Urothelium cell line (cell line): ENCODE measurements around the gene RAB3B.

Experiments used
- DNase-seq: peaks from one replicate; pipeline ENCODE4 v3.0.0; 2011; ENCODE audit warnings: low spot score, mixed read lengths
- FAIRE-seq: peaks from 2 replicates; lab custom pipeline; 2011; peaks lifted over from hg19 to GRCh38; lab: Jason Lieb, UNC

Gene RAB3B

DNA sequence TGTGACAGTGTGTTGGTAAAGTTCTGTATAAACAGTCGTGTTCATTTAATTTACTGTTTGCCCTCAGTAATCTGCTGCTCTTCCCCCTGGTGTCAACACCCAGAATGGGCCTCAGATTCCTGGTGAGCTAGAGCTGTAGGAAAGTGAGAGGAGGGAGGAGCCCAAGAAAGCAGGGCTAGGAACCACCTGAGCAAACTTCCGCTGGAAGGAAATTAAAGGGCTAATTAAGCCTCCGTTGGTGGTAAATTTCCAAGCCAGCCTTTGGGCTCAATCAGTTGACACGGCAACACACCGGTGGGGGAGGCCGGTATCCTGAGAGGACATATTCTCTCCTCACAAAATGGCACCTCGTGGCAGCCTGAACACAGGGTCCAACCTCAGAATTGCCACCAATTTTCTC, 32.9 kb downstream of the RAB3B start:
- FAIRE-seq (no peak), DNase-seq (no peak)

DNA sequence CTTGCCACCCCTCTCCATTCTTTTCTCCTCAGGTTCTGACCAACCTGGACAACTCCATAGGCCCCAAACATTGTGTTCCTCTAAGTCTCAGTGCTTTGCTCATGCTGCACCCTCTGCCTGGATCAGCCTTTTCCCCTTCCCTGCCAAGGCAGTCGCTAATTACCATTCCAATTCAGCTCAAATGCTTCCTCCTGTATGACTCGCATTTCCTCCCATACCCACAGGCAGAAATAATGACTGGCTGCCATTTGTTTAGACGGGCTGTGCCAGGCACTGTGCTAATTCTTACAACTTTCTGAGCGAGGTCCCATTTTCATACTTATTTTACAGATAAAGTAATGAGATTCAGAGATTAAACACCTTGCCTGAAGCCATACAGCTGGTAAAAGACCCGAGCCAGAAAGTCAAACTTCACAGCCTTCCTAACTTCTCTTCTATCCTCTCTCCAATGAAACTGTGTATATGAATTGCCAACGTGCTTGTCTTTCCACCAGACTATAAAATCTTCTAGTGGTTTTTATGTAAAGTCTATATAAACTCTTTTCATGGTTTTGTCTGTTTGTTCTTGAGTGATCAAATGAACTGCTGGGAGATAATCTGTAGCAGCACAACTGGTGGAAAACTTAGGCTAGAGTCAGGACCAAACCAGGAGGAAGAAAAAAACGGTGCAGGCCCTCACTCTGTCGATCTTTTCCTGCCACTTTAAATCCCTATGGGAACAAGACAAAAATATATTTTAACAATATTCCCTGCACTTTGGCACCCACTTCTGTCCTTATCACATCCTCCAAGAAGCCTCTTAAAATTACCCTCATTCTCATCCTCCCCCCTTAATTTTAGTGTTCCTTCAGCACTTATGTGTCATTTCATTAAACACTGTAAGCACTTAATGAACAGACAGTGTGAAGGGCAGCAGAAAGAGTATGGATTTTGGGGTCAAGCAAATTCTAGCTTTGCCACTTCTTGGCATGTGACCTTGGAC, 33.7 kb downstream of the RAB3B start:
- FAIRE-seq (no peak), DNase-seq (peak; percentile 18)

DNA sequence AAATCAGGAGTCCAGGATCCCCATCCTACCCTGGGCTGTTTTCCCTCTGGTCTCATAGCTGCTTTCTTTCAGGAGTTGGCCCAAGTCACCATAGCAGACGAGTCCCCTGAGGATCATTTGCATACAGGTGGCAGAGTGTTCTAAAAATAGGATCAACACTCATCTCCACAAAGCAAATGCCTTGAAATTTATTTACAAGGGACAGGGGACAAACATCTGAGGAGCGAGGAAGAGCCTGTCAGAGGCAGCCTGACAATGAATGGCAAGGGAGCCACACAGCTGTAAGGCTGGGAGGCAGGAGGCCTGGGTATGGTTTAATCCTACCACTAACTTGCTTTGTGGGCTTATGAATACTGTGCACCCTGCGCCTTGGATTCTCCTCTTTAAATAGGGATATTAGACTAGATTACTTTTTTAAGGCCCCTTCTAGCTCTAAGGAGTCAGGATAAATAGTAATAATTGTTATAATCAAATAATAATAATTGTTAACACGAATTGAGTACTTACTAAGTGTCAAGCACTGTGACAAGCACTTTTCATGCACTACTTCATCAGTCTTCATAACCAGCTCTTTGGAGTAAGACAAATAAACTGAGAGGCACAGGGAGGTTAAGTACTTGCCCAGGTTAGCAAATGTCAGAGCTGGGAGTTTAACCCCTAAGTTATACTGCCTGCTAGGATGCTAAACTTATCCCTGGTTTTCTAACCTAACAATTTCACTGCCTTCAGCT, 34.5 kb downstream of the RAB3B start:
- FAIRE-seq, result no peak
- DNase-seq, result no peak

DNA sequence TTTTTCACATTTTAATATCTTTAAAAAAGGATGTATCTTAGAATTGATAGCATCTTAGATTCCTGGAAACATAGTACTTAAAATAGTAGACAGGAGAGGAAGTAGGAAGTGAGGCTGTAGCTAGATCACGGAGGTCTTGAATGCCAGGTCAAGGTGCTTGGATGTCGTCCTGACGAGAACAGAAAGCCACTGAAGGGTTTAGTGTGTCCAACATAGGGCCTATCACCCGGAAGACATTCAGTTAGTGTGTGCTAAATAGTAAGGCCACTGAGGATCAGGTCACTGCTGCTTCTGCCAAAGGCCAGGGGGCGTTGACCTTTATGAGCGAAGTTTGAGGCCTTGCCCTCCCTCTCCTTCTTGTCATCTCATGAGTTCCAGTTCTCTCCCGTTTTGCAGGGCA, 35.7 kb downstream of the RAB3B start:
- no peak for DNase-seq
- no peak for FAIRE-seq

DNA sequence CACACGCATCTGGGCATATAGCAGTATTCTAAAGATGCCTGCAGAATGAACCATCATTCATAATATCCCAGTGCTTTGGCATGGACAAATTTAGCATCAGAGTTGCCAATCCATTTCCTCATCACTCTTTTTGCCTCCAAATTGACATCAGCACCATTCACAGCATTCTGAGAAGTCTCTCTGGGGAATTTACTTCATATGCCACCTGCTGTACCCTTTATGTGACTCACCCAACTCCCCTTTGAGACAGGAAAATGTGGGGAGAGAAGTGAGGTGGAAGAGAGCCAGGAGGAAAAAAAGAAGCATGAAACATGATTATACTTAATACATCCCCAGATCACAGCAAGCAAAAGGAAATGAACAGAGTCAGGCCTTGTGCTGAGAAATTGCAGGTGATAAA, 37.4 kb downstream of the RAB3B start:
- no peak for DNase-seq
- no peak for FAIRE-seq

DNA sequence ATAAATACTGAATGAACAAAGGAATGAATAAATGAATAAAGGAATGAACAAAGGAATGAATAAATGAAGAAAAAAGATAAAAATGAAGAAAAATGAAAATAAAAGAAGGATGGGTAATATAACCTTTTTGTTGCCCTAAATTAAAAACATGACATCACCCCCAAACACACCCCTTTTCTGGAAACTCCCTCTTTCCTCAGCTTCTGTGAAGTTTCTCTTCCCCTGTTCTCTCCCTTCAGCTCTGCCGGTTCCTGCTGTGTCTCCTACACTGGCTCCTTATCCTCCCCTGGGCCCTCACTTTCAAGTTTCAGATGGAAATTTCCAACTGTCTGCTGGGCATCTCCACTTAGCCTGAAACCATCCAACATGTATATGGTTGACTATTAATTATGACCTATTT, 37.9 kb downstream of the RAB3B start:
- DNase-seq, result no peak
- no peak for FAIRE-seq

DNA sequence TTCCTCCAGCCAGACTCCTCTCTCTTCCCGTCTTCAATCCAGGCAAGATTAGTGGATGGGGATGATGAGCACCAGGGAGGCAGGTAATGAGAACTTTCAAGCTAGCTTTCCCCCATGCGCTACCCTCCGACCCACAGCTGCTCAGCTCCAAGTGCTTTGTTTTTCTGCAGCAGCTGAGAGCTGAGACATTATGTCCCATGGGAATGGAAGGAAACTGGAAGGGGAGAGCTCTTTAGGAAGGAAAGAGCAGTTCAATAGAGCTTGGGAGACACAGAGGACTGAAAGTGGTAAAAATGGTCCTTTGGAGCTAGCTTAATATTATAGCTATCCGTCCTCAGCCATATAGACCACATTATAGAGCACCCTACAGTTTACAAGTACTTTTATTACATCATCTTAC, 39.8 kb downstream of the RAB3B start:
- FAIRE-seq (no peak), DNase-seq (no peak)

DNA sequence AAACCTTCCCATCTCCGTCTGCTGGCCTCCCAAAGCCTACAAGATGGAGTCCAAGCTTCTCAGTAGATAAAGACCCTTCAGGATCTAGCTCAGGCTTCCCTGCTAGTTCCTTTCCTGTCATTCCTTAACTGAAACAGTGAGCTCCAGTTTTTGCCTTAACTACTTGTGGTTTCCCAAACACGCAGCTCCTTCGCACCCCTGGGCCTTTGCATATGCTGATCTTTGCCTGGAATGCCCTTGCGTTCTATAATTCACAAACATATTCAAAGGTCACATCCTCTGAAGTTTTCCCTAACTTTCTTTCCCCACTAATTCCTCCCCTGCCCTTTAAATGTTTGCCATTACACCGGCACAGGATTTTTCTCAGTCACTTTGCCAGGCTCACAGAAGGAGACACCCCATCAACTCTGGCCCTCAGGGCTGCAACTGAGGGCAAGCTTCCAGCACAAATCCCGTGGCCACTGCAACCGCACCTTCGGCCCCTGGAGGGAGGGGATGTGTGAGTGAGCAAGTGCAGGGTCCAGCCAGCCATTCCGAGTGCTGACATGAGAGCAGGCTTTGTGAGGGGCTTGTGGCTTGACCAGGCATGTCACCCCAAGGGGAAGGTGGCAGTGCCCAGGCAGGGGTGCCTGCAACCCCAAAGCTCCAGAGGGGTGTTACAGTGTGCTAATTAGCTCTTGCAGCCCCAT, 41.3 kb downstream of the RAB3B start:
- no peak for FAIRE-seq
- DNase-seq, result no peak

DNA sequence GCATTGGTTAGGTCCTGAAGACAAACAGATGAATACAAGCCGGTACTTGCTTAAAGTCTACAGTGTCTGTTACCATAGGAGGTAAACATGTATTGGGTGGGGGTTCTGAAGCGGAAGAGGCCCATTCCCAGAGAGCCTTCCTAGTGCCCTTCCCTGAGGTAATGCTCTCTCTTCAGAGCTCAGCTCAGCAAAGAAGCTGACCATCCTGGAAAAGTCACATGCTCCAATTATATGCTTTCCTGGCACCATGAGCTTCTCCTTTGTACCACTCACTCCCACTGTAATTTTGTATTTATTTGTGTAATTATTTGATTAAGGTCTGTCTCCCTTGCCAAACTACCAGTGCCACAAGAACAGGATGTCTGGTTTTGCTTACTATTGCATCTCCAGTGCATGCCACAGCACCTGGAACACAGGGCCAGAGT, 42.0 kb downstream of the RAB3B start:
- DNase-seq, result no peak

DNA sequence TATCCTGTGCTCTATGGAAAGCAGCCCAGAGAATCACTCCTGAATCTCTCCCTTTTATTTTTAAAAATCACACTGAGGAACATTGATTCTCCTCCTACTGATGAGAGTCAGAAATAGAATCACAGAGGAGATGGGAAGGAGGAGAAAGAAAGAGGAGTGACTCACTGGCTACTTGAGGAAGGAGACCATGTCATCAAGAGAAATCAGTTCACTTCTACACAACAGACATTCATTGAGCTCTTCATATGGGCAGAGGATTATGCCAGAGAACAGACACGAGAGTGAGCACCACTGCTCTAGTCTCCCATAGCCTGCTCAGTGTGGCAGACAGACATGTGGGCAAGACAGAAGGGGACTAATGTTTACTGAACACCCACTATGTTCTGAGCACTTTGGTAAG, 44.2 kb downstream of the RAB3B start:
- DNase-seq (no peak), FAIRE-seq (no peak)

More for the DNA sequence above, 42.0 kb downstream of the RAB3B start:
- FAIRE-seq, result no peak

DNA sequence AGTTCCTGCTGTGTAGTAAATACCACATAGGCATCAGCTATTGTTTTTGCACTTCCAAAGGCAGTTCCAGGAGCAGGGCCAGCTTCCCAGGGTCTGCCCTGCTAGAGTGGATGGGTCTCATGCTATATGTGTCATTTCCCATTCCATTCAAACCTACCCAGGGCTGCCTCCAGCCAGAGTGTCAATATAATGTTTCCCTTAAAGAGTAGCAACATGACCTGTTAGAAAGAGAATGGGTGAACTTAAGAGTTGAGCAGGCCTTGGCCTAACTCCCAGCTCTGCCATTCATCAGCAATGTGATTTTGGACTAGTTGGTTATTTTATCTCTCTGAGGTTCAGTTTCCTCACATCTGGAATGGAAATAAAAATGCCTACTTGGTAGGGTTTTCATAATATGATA, 44.9 kb downstream of the RAB3B start:
- no peak for DNase-seq

DNA sequence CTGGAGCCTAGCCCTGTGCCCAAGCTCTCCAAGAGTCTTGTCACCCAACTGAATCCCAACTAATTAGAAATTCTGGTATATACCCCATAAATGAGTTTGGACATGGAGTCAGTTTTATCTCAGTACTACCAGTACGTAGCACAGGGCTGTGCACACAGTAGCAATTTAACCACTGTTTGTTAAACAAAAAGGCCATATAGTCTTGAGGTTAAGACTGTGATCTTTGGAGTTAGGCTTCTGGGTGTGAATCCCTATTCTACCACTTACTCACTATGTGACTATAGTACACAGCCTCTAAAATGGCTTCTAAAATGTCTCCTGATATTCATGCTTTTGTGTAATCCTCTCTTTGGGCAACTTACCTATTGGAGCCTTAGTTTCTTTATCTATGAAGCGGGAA, 48.2 kb downstream of the RAB3B start:
- DNase-seq (no peak), FAIRE-seq (no peak)

More for the DNA sequence above, 44.9 kb downstream of the RAB3B start:
- FAIRE-seq, result no peak

DNA sequence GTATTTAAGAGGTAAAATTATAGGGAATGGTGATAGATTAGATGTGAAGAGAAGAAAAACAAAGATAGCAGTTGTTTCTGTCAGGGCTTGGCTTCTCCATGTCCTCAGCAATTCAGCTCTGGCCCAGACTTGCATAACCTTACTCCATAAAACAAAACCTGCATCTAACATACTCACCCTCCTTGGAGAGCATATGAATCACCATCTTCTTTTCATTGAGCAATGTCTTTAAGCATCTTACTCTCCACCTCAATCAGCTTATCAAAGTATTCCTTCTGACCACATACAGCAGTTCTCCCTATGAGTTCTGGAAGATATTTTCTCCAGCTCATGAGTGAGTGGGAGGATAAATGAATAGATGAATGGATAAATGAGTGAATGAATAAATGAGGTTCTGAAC, 49.0 kb downstream of the RAB3B start:
- FAIRE-seq, result no peak

DNA sequence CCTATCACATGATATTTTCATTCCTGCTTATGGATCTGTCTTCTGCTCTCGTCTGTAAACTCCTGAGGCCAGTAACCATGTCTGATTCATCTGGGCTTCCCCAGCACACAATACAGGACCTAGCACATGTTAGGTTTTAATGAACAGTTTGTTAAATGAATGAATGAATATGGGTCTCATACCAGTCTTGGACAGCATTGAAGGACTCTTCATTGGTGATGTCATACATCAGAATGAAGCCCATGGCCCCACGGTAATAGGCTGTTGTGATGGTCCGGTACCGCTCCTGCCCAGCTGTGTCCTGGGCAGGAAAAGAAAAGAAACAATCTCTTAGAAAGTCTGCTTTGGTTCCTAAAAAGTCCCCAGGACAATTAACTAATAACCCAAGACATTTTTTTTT, 53.4 kb downstream of the RAB3B start:
- DNase-seq (no peak), FAIRE-seq (no peak)

More for the DNA sequence above, 49.0 kb downstream of the RAB3B start:
- DNase-seq, result no peak

DNA sequence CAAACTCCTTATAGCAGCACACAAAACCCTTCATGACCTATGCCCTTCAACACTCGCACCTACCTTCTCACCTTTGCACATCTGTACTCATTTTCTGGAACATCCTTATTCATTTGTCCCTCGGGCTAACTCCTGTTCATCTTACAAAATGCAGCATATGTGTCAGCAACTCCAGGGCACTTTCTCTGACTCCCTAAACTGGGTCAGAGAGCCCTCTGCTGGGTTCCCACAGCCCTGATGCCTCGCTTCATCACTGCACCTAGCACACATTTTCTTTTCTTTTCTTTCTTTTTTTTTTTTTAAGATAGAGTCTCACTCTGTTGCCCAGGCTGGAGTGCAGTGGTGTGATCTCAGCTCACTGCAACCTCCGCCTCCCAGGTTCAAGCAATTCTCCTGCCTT, 54.0 kb downstream of the RAB3B start:
- no peak for DNase-seq

DNA sequence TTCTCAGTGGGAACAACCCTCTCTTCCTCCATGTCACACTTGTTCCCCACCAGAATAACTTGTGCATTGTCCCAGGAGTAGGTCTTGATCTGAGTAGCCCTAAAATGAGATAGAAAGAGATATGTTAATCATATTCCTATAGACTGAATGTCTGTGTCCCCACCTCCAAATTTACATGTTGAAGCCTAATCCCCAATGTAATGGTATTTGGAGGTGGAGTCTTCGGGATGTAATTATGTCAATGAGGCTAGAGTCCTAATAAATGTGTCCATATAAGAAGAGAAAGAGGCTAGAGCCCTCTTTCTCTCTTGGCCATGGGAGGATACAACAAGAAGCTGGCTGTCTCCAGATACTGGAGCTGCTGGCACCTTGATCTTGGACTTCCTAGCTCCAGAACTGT, 57.2 kb downstream of the RAB3B start:
- DNase-seq (no peak), FAIRE-seq (no peak)

More for the DNA sequence above, 54.0 kb downstream of the RAB3B start:
- no peak for FAIRE-seq

DNA sequence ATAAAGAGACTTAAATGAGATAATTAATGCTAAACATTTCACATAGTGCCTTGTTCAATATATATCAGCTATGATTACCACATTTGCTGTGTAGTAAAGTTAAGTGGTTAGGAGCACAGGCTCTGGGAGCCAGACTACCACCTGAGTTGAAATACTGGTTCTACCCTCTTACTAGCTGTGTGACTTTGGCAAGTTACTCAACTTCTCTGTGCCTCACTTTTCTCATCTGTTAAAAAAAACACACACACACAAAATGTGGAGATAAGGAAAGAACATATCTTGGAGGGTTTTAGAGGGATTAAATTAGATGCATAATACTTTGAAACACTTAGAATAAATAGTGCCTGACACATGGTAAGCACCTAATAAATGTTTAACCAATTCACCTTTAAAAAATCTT, 60.2 kb downstream of the RAB3B start:
- DNase-seq (no peak), FAIRE-seq (no peak)

DNA sequence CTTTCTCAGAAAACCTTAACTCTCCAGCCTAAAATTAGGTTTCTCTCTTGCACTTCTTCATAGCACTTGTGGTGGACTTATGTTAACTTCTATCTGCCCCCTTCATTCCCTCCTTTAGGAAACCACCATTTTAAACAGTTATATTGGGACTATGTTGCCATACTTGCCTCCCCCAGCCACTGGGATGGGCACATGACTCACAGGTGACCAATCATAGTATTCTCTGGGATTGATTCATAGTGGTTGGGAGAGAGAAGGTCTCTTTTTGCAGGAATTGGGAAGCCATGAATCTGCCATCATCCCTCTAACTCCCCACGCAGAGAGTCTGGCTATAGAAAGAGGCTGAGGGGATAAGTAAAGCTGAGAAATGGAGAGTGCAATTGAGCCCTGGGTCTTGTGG, 61.6 kb downstream of the RAB3B start:
- no peak for FAIRE-seq
- DNase-seq, result no peak

DNA sequence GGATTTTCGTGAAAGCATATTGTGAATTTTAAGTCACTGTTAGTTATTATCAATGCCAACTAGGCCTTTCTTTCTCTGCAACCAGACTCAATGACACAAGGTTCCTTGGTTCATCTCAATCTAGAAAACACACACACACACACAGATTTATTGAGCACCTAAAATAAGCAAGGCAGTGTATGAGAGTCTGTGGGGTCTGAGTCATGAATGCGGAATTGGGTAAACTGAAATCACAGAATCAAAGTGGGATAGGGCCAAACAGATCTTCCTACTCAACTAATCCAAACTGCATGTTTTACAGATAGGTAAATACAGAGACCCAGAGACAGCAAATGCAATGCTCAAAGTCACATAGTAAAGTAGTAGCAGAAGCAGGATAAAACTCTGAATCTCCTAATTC, 63.5 kb downstream of the RAB3B start:
- FAIRE-seq, result no peak
- DNase-seq, result no peak

DNA sequence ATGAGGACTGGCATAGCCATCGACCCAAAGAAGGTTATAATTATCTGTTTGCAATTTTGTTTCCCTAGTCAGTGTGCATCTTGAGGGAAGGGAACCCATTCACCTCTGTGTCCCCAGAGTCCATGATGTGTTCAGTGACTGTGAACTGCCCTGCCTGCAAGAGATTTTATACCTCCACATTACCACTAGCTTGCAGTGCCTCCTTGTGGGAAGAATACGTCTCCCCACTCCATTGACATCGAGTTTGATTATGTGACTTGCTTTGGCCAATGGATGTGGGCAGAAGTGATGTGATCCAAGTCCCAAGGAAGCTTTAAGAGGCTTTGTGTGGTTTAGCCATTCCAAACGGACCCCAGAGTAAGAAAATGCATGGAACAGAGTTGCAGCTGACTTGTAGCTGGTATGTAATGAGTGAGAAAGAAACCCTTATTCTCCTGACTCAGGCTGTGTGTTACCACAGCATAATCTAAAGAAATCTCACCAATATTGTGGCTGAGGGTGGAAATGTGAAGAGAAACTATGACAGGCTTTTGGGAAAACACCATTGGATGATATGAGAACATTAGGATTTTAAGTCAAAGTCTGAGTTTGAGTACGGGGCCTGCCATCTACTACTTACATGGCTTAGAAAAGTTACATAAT, 64.2 kb downstream of the RAB3B start:
- DNase-seq, result no peak
- peak; percentile 13 for FAIRE-seq

DNA sequence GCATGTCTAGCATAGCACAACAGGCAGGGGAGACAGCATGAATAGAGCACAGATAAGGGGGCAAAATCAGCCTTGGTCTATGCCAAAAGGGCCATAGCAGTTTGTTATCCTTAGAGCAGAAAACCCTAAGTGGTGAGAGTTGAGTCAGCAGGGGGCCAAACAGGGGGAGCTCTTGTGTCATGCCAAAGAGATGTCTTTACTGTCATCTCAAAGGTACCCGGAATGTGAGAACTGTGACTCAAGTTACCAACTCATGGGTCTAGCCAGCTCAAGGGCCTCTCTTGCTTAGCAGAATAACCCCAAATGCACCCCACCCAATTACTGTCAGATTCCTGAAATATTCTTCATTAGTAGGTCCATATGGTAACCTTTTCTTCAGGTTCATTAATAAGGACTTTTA, 66.0 kb downstream of the RAB3B start:
- DNase-seq, result no peak
- no peak for FAIRE-seq
